Limb (tissue), 2 donors: ENCODE data around the gene SNRPD2.

Source experiments
- DNase-seq, 2 donors: peaks; one replicate each; pipeline ENCODE4 v3.0.0-alpha.2; 2016; ENCODE audit errors: extremely low spot score in 2 of 2

SNRPD2 gene

GRCh38 chr19:45657520-45658167 is 34.1 kb downstream of the SNRPD2 start:
- no peak for DNase-seq

- no peak for DNase-seq
These were observed 36.7 kb downstream of the SNRPD2 start for GRCh38 chr19:45655073-45655472.

- DNase-seq: no peak
These were observed 38.1 kb downstream of the SNRPD2 start for GRCh38 chr19:45653634-45654033.

GRCh38 chr19:45650722-45651121 is 41.0 kb downstream of the SNRPD2 start:
- DNase-seq: no peak

- DNase-seq: no peak
These were observed 45.4 kb downstream of the SNRPD2 start for GRCh38 chr19:45646345-45646698.

GRCh38 chr19:45645631-45646344 is 46.0 kb downstream of the SNRPD2 start:
- peak; percentile 77 to 87 for DNase-seq

GRCh38 chr19:45645068-45645630 is 46.6 kb downstream of the SNRPD2 start:
- DNase-seq: no peak

- DNase-seq: no peak
These were observed 47.6 kb downstream of the SNRPD2 start for GRCh38 chr19:45643927-45644771.

GRCh38 chr19:45643024-45643926 is 48.5 kb downstream of the SNRPD2 start:
- peak; percentile 81 to 95 for DNase-seq

GRCh38 chr19:45641274-45642105 is 50.3 kb downstream of the SNRPD2 start:
- peak; percentile 13 to 60 for DNase-seq

GRCh38 chr19:45640849-45641273 is 50.9 kb downstream of the SNRPD2 start:
- DNase-seq: no peak

GRCh38 chr19:45638930-45639729 is 52.6 kb downstream of the SNRPD2 start, which contains the start of gene EML2:
EML2 (minus strand) TSS chr19:45639397; CDS start chr19:45639376, 21 bp downstream.
- DNase-seq: peak; percentile 25 to 73

GRCh38 chr19:45637890-45638667 is 53.7 kb downstream of the SNRPD2 start:
- DNase-seq: no peak
